ENCODE data around the gene OMP. TPM values are rescaled to one million over a fixed set of nuclear protein-coding genes. Genes with fewer than 3 reads are reported as not detected.

The OMP gene
- total RNA-seq, 1 donor from 2014 or later: 1.3 TPM

- no peaks in the 10 kb centered on the region for H3K36me3 Mint-ChIP-seq (ENCODE audit: low read depth, unreplicated experiment)
- no peak overlapping the region for H3K27ac Mint-ChIP-seq (ENCODE audit: unreplicated experiment)
- Histone ChIP-seq H3K4me2 (ENCODE audit: low read length) (no peak overlapping the region), H3K79me2 (ENCODE audit: insufficient read depth, low read length) (peaks cover 40% of the 10 kb centered on the region), H3K9ac (ENCODE audit: low read length) (no peak overlapping the region), H2AFZ (ENCODE audit: low read depth, low read length) (no peak overlapping the region), H3K4me1 (ENCODE audit: insufficient read depth, low read length) (peaks cover 37% of the 10 kb centered on the region), H3K27me3 (ENCODE audit: insufficient read depth, low read length) (no peaks in the 10 kb centered on the region), H3K4me3 (ENCODE audit: insufficient read depth, low read depth, low read length) (no peak overlapping the region), H3K9me3 (ENCODE audit: insufficient read depth, low read depth, low read length) (no peaks in the 10 kb centered on the region), H3K36me3 (ENCODE audit: insufficient read depth, low read length) (no peaks in the 10 kb centered on the region), H3K27ac (ENCODE audit: low read depth, low read length) (no peak overlapping the region), H4K20me1 (ENCODE audit: insufficient read depth, low read length) (peaks cover 57% of the 10 kb centered on the region)
- FAIRE-seq: no peak
- peaks cover 23% of the 10 kb centered on the region for H3K4me1 Mint-ChIP-seq (ENCODE audit: low read depth, unreplicated experiment)
- H3K9me3 Mint-ChIP-seq (ENCODE audit: unreplicated experiment): no peaks in the 10 kb centered on the region
- H3K27me3 Mint-ChIP-seq (ENCODE audit: low read depth, unreplicated experiment): no peaks in the 10 kb centered on the region
- no peak for DNase-seq (ENCODE audit: low read depth)
- no peak for TF ChIP-seq EZH2 (IDR thresholded peaks at IDR 0.05; ENCODE audit: insufficient read depth, low read length)
- TF ChIP-seq CTCF (IDR thresholded peaks at IDR 0.05; ENCODE audit: insufficient read depth, low read depth, low read length): no peak
- no peak overlapping the region for H3K4me3 Mint-ChIP-seq (ENCODE audit: unreplicated experiment)
Measured at GRCh38 chr11:77069969-77070582, 32.6 kb upstream of the OMP start.

- peaks cover 43% of the 10 kb centered on the region for H3K79me2 ChIP-seq (ENCODE audit: insufficient read depth, low read length)
- H3K36me3 Mint-ChIP-seq (ENCODE audit: low read depth, unreplicated experiment): no peaks in the 10 kb centered on the region
Measured at GRCh38 chr11:77071077-77071476, 31.6 kb upstream of the OMP start.

More at GRCh38 chr11:77071077-77071476, 31.6 kb upstream of the OMP start:
- no peak overlapping the region for H3K27ac Mint-ChIP-seq (ENCODE audit: unreplicated experiment)
- H4K20me1 ChIP-seq (ENCODE audit: insufficient read depth, low read length): peaks cover 61% of the 10 kb centered on the region
- no peak overlapping the region for H3K4me2 ChIP-seq (ENCODE audit: low read length)
- H3K27ac ChIP-seq (ENCODE audit: low read depth, low read length): no peak overlapping the region
- FAIRE-seq: no peak
- H2AFZ ChIP-seq (ENCODE audit: low read depth, low read length): no peak overlapping the region
- H3K9me3 ChIP-seq (ENCODE audit: insufficient read depth, low read depth, low read length): no peaks in the 10 kb centered on the region
- no peaks in the 10 kb centered on the region for H3K27me3 Mint-ChIP-seq (ENCODE audit: low read depth, unreplicated experiment)
- H3K9me3 Mint-ChIP-seq (ENCODE audit: unreplicated experiment): no peaks in the 10 kb centered on the region
- H3K4me1 ChIP-seq (ENCODE audit: insufficient read depth, low read length): peaks cover 31% of the 10 kb centered on the region
- H3K4me3 ChIP-seq (ENCODE audit: insufficient read depth, low read depth, low read length): no peak overlapping the region
- H3K27me3 ChIP-seq (ENCODE audit: insufficient read depth, low read length): no peaks in the 10 kb centered on the region
- DNase-seq (ENCODE audit: low read depth): no peak
- H3K36me3 ChIP-seq (ENCODE audit: insufficient read depth, low read length): no peaks in the 10 kb centered on the region
- TF ChIP-seq CTCF (IDR thresholded peaks at IDR 0.05; ENCODE audit: insufficient read depth, low read depth, low read length) (no peak), EZH2 (IDR thresholded peaks at IDR 0.05; ENCODE audit: insufficient read depth, low read length) (no peak)
- H3K4me3 Mint-ChIP-seq (ENCODE audit: unreplicated experiment): no peak overlapping the region
- peaks cover 23% of the 10 kb centered on the region for H3K4me1 Mint-ChIP-seq (ENCODE audit: low read depth, unreplicated experiment)
- H3K9ac ChIP-seq (ENCODE audit: low read length): no peak overlapping the region

Data from astrocyte (in vitro differentiated cells and primary cell).